ENCODE data around the gene RAB31.

- no peak for TF ChIP-seq CTCF (IDR thresholded peaks at IDR 0.05 in 8 of 11, conservative IDR thresholded peaks at IDR 0.05 in 3 of 11)
- no peak for TF ChIP-seq POLR2AphosphoS5 (IDR thresholded peaks at IDR 0.05)
Observed at GRCh38 chr18:9755110-9755509, 47.0 kb downstream of the RAB31 start.
